ENCODE measurements around the gene FLYWCH2.
A peak's percentile ranks its signal among the peaks of the same experiment; 100 is the strongest.

Gene FLYWCH2

GRCh38 chr16:2881783-2882649 is 999 bp upstream of the FLYWCH2 start:
- H3K36me3 ChIP-seq (ENCODE audit: low read length): no peaks in the 10 kb centered on the region
- H3K27ac ChIP-seq (ENCODE audit: low read depth, low read length): no peak overlapping the region
- H3K4me3 ChIP-seq (ENCODE audit: insufficient read depth, low read length, poor library complexity, severe bottlenecking): peak overlapping the region; percentile 94
- peak overlapping the region; percentile 91 for H2AFZ ChIP-seq (ENCODE audit: low read depth, low read length, severe bottlenecking)
- no peaks in the 10 kb centered on the region for H3K27me3 ChIP-seq (ENCODE audit: low read length)
- H3K79me2 ChIP-seq (ENCODE audit: insufficient read depth, low read length): peaks cover 4% of the 10 kb centered on the region; the same call in 1 of the 2 replicates
- H3K9ac ChIP-seq (ENCODE audit: low read length): peak overlapping the region; percentile 89
- peaks cover 10% of the 10 kb centered on the region for H3K9me3 ChIP-seq (ENCODE audit: insufficient read depth, low read length)
- H4K20me1 ChIP-seq (ENCODE audit: low read depth, low read length): no peaks in the 10 kb centered on the region
- TF ChIP-seq CTCF (IDR thresholded peaks at IDR 0.05; ENCODE audit: insufficient read depth, low read length, poor library complexity, severe bottlenecking) (no peak), EZH2phosphoT487 (conservative IDR thresholded peaks at IDR 0.05; ENCODE audit: low read length) (no peak)
- H3K4me2 ChIP-seq (ENCODE audit: low read depth, low read length, poor library complexity, severe bottlenecking): peak overlapping the region; percentile 74
- H3K9me2 ChIP-seq (replicated peaks; ENCODE audit: insufficient read depth, low read length): no peaks in the 10 kb centered on the region
- no peaks in the 10 kb centered on the region for H3F3A ChIP-seq (ENCODE audit: insufficient read depth)

- Histone ChIP-seq H3K4me3 (ENCODE audit: insufficient read depth, low read length, poor library complexity, severe bottlenecking) (peak overlapping the region; percentile 94), H3K27ac (ENCODE audit: low read depth, low read length) (no peak overlapping the region), H3K4me2 (ENCODE audit: low read depth, low read length, poor library complexity, severe bottlenecking) (peak overlapping the region; percentile 82), H3K9ac (ENCODE audit: low read length) (peak overlapping the region; percentile 89), H3K9me3 (ENCODE audit: insufficient read depth, low read length) (peaks cover 10% of the 10 kb centered on the region), H3K79me2 (ENCODE audit: insufficient read depth, low read length) (peaks cover 4% of the 10 kb centered on the region; the same call in 1 of the 2 replicates), H2AFZ (ENCODE audit: low read depth, low read length, severe bottlenecking) (peak overlapping the region; percentile 85), H3K36me3 (ENCODE audit: low read length) (no peaks in the 10 kb centered on the region), H4K20me1 (ENCODE audit: low read depth, low read length) (no peaks in the 10 kb centered on the region), H3K27me3 (ENCODE audit: low read length) (no peaks in the 10 kb centered on the region), H3F3A (ENCODE audit: insufficient read depth) (no peaks in the 10 kb centered on the region), H3K9me2 (replicated peaks; ENCODE audit: insufficient read depth, low read length) (no peaks in the 10 kb centered on the region)
- no peak for TF ChIP-seq EZH2phosphoT487 (conservative IDR thresholded peaks at IDR 0.05; ENCODE audit: low read length)
- no peak for TF ChIP-seq CTCF (IDR thresholded peaks at IDR 0.05; ENCODE audit: insufficient read depth, low read length, poor library complexity, severe bottlenecking)
These were observed 468 bp downstream of the FLYWCH2 start for GRCh38 chr16:2883458-2883908.

- Histone ChIP-seq H3K9me2 (replicated peaks; ENCODE audit: insufficient read depth, low read length) (no peaks in the 10 kb centered on the region), H3K27ac (ENCODE audit: low read depth, low read length) (no peak overlapping the region), H3K4me3 (ENCODE audit: insufficient read depth, low read length, poor library complexity, severe bottlenecking) (peak overlapping the region; percentile 94), H3K4me2 (ENCODE audit: low read depth, low read length, poor library complexity, severe bottlenecking) (peak overlapping the region; percentile 82), H3K36me3 (ENCODE audit: low read length) (no peaks in the 10 kb centered on the region), H3K9ac (ENCODE audit: low read length) (peak overlapping the region; percentile 89), H3K27me3 (ENCODE audit: low read length) (no peaks in the 10 kb centered on the region), H2AFZ (ENCODE audit: low read depth, low read length, severe bottlenecking) (no peak overlapping the region), H4K20me1 (ENCODE audit: low read depth, low read length) (no peaks in the 10 kb centered on the region), H3K9me3 (ENCODE audit: insufficient read depth, low read length) (peaks cover 10% of the 10 kb centered on the region), H3F3A (ENCODE audit: insufficient read depth) (no peaks in the 10 kb centered on the region), H3K79me2 (ENCODE audit: insufficient read depth, low read length) (peaks cover 4% of the 10 kb centered on the region; the same call in 1 of the 2 replicates)
- TF ChIP-seq CTCF (IDR thresholded peaks at IDR 0.05; ENCODE audit: insufficient read depth, low read length, poor library complexity, severe bottlenecking) (no peak), EZH2phosphoT487 (conservative IDR thresholded peaks at IDR 0.05; ENCODE audit: low read length) (no peak)
These were observed 1.0 kb downstream of the FLYWCH2 start for GRCh38 chr16:2884041-2884451.
